ENCODE results near the gene GPRC5A.
A peak's percentile ranks its signal among the peaks of the same experiment; 100 is the strongest.

GPRC5A gene

DNA sequence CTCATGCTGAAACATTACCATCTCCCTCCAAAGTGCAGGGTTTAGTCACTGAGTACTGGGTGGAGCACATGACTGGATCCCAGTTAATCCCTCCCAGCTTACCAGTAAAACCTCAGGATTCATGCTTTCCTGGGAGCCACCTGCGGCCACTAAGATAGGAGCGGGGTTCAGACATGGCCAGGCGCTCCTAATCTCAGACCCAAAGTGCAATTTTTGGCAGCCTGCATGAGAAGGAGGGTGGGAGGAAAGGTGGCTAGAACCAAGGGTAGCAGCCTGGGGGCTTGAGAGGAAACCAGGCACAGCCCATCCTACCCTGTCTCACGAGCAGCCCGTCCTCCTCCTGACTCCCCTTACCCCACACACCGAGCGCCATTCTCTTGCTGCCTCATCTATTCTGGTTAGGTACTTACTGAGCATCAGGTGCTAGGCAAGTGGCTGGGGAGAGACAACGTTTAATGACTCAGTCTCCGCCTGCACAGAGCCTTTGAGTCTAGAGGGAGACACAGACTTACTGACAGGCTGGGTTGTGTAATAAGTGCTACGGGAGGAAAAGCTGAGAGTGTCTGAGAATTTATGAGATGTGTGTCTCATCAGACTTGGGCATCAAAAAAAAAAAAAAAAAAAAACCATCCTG, 9.9 kb downstream of the GPRC5A start (continued):
- TF ChIP-seq, protein P1, sequence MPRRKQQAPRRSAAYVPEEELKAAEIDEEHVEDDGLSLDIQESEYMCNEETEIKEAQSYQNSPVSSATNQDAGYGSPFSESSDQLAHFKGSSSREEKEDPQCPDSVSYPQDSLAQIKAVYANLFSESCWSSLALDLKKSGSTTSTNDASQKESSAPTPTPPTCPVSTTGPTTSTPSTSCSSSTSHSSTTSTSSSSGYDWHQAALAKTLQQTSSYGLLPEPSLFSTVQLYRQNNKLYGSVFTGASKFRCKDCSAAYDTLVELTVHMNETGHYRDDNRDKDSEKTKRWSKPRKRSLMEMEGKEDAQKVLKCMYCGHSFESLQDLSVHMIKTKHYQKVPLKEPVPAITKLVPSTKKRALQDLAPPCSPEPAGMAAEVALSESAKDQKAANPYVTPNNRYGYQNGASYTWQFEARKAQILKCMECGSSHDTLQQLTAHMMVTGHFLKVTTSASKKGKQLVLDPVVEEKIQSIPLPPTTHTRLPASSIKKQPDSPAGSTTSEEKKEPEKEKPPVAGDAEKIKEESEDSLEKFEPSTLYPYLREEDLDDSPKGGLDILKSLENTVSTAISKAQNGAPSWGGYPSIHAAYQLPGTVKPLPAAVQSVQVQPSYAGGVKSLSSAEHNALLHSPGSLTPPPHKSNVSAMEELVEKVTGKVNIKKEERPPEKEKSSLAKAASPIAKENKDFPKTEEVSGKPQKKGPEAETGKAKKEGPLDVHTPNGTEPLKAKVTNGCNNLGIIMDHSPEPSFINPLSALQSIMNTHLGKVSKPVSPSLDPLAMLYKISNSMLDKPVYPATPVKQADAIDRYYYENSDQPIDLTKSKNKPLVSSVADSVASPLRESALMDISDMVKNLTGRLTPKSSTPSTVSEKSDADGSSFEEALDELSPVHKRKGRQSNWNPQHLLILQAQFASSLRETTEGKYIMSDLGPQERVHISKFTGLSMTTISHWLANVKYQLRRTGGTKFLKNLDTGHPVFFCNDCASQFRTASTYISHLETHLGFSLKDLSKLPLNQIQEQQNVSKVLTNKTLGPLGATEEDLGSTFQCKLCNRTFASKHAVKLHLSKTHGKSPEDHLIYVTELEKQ (tag by site-specific recombination; IDR thresholded peaks at IDR 0.05; ENCODE audit: borderline replicate concordance), result no peak
- 0 out of 2 replicates have a peak, but pooled peaks have one; percentile 10 for TF ChIP-seq ZNF184 (tag by site-specific recombination; IDR thresholded peaks at IDR 0.05)
- no peak for TF ChIP-seq ZNF266 (tag by site-specific recombination; IDR thresholded peaks at IDR 0.05; ENCODE audit: low read depth)
- 0 out of 2 replicates have a peak, but pooled peaks have one; percentile 36 for TF ChIP-seq ZNF335 (tag by site-specific recombination; conservative IDR thresholded peaks at IDR 0.05)
- TF ChIP-seq ZNF544 (tag by site-specific recombination; IDR thresholded peaks at IDR 0.05), result no peak
- TF ChIP-seq, protein P2, sequence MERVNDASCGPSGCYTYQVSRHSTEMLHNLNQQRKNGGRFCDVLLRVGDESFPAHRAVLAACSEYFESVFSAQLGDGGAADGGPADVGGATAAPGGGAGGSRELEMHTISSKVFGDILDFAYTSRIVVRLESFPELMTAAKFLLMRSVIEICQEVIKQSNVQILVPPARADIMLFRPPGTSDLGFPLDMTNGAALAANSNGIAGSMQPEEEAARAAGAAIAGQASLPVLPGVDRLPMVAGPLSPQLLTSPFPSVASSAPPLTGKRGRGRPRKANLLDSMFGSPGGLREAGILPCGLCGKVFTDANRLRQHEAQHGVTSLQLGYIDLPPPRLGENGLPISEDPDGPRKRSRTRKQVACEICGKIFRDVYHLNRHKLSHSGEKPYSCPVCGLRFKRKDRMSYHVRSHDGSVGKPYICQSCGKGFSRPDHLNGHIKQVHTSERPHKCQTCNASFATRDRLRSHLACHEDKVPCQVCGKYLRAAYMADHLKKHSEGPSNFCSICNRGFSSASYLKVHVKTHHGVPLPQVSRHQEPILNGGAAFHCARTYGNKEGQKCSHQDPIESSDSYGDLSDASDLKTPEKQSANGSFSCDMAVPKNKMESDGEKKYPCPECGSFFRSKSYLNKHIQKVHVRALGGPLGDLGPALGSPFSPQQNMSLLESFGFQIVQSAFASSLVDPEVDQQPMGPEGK (tag by site-specific recombination; IDR thresholded peaks at IDR 0.05), result peak; percentile 61; the same call in 1 of the 2 replicates
- TF ChIP-seq FEZF1 (tag by site-specific recombination; IDR thresholded peaks at IDR 0.05), result peak; percentile 42; the same call in 1 of the 2 replicates
- TF ChIP-seq KLF9 (tag by site-specific recombination; IDR thresholded peaks at IDR 0.05; ENCODE audit: low read depth), result no peak
- peak; percentile 95 for TF ChIP-seq SCRT2 (tag by site-specific recombination; IDR thresholded peaks at IDR 0.05)
- no peak for TF ChIP-seq ZNF169 (tag by site-specific recombination; IDR thresholded peaks at IDR 0.05)
- TF ChIP-seq, protein P3, sequence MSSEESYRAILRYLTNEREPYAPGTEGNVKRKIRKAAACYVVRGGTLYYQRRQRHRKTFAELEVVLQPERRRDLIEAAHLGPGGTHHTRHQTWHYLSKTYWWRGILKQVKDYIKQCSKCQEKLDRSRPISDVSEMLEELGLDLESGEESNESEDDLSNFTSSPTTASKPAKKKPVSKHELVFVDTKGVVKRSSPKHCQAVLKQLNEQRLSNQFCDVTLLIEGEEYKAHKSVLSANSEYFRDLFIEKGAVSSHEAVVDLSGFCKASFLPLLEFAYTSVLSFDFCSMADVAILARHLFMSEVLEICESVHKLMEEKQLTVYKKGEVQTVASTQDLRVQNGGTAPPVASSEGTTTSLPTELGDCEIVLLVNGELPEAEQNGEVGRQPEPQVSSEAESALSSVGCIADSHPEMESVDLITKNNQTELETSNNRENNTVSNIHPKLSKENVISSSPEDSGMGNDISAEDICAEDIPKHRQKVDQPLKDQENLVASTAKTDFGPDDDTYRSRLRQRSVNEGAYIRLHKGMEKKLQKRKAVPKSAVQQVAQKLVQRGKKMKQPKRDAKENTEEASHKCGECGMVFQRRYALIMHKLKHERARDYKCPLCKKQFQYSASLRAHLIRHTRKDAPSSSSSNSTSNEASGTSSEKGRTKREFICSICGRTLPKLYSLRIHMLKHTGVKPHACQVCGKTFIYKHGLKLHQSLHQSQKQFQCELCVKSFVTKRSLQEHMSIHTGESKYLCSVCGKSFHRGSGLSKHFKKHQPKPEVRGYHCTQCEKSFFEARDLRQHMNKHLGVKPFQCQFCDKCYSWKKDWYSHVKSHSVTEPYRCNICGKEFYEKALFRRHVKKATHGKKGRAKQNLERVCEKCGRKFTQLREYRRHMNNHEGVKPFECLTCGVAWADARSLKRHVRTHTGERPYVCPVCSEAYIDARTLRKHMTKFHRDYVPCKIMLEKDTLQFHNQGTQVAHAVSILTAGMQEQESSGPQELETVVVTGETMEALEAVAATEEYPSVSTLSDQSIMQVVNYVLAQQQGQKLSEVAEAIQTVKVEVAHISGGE (tag by site-specific recombination; conservative IDR thresholded peaks at IDR 0.05; ENCODE audit: low read depth), result no peak
- TF ChIP-seq, protein P4, sequence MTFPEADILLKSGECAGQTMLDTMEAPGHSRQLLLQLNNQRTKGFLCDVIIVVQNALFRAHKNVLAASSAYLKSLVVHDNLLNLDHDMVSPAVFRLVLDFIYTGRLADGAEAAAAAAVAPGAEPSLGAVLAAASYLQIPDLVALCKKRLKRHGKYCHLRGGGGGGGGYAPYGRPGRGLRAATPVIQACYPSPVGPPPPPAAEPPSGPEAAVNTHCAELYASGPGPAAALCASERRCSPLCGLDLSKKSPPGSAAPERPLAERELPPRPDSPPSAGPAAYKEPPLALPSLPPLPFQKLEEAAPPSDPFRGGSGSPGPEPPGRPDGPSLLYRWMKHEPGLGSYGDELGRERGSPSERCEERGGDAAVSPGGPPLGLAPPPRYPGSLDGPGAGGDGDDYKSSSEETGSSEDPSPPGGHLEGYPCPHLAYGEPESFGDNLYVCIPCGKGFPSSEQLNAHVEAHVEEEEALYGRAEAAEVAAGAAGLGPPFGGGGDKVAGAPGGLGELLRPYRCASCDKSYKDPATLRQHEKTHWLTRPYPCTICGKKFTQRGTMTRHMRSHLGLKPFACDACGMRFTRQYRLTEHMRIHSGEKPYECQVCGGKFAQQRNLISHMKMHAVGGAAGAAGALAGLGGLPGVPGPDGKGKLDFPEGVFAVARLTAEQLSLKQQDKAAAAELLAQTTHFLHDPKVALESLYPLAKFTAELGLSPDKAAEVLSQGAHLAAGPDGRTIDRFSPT (tag by site-specific recombination; IDR thresholded peaks at IDR 0.05), result 0 out of 2 replicates have a peak, but pooled peaks have one; percentile 6
- no peak for TF ChIP-seq ZNF626 (tag by site-specific recombination; IDR thresholded peaks at IDR 0.05)
- no peak for TF ChIP-seq GLIS1 (tag by site-specific recombination; IDR thresholded peaks at IDR 0.05)
- TF ChIP-seq, protein P5, sequence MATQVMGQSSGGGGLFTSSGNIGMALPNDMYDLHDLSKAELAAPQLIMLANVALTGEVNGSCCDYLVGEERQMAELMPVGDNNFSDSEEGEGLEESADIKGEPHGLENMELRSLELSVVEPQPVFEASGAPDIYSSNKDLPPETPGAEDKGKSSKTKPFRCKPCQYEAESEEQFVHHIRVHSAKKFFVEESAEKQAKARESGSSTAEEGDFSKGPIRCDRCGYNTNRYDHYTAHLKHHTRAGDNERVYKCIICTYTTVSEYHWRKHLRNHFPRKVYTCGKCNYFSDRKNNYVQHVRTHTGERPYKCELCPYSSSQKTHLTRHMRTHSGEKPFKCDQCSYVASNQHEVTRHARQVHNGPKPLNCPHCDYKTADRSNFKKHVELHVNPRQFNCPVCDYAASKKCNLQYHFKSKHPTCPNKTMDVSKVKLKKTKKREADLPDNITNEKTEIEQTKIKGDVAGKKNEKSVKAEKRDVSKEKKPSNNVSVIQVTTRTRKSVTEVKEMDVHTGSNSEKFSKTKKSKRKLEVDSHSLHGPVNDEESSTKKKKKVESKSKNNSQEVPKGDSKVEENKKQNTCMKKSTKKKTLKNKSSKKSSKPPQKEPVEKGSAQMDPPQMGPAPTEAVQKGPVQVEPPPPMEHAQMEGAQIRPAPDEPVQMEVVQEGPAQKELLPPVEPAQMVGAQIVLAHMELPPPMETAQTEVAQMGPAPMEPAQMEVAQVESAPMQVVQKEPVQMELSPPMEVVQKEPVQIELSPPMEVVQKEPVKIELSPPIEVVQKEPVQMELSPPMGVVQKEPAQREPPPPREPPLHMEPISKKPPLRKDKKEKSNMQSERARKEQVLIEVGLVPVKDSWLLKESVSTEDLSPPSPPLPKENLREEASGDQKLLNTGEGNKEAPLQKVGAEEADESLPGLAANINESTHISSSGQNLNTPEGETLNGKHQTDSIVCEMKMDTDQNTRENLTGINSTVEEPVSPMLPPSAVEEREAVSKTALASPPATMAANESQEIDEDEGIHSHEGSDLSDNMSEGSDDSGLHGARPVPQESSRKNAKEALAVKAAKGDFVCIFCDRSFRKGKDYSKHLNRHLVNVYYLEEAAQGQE (tag by site-specific recombination; IDR thresholded peaks at IDR 0.05), result no peak
- no peak for TF ChIP-seq ZIC2 (tag by site-specific recombination; IDR thresholded peaks at IDR 0.05)
- no peak for TF ChIP-seq ZSCAN30 (tag by site-specific recombination; IDR thresholded peaks at IDR 0.05)
- TF ChIP-seq MZF1 (tag by site-specific recombination; IDR thresholded peaks at IDR 0.05; ENCODE audit: borderline replicate concordance), result no peak
- 0 out of 2 replicates have a peak, but pooled peaks have one; percentile 34 for TF ChIP-seq YY2 (tag by site-specific recombination; IDR thresholded peaks at IDR 0.05)
- TF ChIP-seq ZNF324 (tag by site-specific recombination; IDR thresholded peaks at IDR 0.05), result 0 out of 2 replicates have a peak, but pooled peaks have one; percentile 6
- TF ChIP-seq, protein P6, sequence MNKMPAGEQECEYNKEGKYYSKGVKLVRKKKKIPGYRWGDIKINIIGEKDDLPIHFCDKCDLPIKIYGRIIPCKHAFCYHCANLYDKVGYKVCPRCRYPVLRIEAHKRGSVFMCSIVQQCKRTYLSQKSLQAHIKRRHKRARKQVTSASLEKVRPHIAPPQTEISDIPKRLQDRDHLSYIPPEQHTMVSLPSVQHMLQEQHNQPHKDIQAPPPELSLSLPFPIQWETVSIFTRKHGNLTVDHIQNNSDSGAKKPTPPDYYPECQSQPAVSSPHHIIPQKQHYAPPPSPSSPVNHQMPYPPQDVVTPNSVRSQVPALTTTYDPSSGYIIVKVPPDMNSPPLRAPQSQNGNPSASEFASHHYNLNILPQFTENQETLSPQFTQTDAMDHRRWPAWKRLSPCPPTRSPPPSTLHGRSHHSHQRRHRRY (tag by site-specific recombination; IDR thresholded peaks at IDR 0.05), result no peak

All from HEK293 (cell line).